Activated naive CD4-positive, alpha-beta T cell treated with Interleukin-2 at 50 U/mL for 16 hours (primary cell): ENCODE data around the gene LCN2.
"Not testable (repeated sequence)": the region's sequence is repeated elsewhere in the genome, so short reads cannot be mapped to it uniquely, and the experiment has no call there.

ENCODE experiments used
- DNase-seq: peaks from one replicate; pipeline ENCODE4 v3.0.0-alpha.2; 2020

Gene LCN2

DNA sequence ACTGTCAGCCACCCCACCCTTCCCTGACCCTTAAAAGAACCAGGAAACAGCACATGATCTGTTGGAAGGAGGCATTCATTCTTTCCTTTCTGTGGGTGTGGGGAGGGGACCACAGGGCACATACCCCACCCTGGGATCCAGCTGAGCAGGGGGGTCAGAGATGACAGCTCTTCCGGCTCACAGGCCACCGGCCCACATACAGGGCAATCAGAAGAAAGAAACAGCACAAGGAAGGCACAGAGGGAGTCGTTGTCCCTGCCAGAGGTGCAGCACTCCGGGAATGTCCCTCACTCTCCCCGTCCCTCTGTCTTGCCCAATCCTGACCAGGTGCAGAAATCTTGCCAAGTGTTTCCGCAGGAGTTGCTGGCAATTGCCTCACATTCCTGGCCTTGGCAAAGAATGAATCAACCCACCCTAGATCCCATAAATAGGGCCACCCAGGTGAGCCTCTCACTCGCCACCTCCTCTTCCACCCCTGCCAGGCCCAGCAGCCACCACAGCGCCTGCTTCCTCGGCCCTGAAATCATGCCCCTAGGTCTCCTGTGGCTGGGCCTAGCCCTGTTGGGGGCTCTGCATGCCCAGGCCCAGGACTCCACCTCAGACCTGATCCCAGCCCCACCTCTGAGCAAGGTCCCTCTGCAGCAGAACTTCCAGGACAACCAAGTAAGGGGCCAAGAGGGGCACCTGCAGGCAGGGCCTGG is at the start of gene LCN2:
Gene LCN2 (plus strand): TSS at position 453 of the 701 bp plus-strand sequence. CDS start 73 bp downstream, at position 526.
- no peak for DNase-seq

DNA sequence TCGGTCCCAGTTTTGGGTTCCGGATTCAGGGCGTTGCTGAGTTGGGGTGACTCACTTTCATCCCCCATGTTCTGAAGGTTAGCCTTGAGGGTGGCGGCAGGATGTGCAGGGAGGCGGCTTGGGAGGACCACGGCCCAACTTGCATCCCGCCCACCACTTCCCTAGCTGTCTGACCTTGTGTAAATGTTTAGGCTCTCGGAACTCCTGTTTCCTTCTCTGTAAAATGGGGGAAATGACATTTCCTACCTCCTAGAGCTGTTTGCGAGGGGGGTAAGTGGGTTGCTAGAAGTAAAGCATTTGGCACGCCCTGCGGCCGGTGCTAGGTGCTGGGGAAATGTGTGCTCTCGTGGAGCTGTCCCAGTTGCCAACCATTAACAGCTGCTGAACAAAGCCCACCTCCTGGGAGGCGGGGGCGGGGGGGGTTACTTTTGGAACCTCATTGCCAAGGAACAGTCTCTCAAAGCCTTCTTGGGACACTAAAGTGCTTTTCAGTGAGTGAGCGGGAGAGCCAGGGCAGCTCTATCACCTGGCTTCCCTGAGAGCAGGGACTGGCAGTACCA is 49.2 kb upstream of the LCN2 start:
- DNase-seq, result no peak

DNA sequence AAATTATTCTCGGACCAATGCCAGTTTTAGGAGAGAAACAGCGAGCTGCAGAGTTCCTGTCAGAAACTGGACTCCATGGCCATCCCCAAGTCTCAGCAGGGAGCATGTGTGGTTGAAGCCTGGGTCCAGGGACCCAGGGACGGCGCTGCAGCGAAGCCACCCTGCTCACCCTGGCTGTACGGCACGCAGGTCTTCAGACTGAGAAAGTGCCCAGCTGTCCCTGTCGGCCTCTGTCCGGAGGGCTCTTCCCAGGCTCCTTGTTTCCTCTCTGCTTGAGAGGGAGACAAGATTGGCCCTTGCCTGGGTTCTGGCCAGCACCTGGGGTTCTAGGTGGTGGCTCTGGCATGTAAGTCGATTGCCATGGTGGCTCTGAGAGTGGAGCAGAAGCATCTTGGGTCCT is 48.7 kb upstream of the LCN2 start:
- no peak for DNase-seq

DNA sequence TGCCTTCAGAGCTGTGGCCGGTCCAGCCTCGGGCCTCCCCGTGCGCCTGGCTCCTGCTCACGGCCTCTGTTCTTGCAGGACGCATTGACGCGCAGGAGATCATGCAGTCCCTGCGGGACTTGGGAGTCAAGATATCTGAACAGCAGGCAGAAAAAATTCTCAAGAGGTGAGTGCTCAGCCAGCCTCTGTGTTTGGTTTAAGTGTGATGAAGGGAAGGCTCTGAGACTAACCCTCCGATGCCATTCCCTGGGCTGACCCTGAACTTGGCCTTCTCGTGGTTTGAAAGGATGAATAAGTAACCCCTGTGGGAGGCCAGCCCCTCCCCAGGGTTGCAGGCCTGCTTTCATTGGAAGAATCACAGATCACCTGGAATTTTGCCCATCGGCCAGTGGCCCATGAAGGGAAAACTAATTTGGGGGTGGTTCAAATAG is 48.0 kb upstream of the LCN2 start:
- no peak for DNase-seq

- no peak for DNase-seq
Observed at GRCh38 chr9:128101690-128102089, 47.6 kb upstream of the LCN2 start.

- no peak for DNase-seq
Observed at GRCh38 chr9:128102196-128102595, 47.1 kb upstream of the LCN2 start.

DNA sequence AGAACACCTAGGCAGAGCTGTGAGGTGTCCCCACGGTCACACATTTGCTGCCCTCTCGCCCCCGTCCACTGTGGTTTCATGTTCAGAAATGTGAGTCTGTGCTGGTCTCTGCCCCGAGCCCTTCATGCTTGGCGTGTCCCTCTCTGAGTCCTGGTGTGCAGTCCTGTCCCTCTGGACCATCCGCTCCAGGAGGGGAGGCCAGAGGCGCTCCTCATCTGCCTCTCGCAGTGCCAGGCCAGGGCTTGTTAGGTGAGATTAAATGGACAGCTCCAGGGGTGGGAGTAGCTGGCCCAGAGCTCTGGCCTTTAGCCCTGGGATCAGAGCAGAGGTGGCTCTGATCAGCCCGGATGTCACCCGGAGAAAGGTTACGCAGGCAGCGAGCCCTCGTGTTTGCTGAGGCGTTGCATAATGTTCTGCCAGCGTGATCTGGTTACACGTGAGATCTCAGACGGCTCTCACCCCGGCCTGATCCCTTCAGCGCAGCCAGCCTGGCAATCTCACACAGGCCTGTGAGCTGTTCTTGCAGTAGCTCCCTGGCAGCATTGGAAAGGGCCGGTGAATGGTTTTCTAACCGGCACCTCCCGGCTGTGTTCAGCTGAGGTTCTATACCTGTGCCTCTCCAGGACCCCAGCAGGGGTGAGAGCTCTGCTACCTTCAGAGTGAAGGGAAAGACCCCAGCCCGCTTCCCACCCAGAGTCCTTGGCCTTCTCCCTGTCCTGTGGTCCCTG is 46.2 kb upstream of the LCN2 start:
- no peak for DNase-seq

GRCh38 chr9:128103589-128103962 is 45.7 kb upstream of the LCN2 start:
- DNase-seq, result peak; percentile 33

DNA sequence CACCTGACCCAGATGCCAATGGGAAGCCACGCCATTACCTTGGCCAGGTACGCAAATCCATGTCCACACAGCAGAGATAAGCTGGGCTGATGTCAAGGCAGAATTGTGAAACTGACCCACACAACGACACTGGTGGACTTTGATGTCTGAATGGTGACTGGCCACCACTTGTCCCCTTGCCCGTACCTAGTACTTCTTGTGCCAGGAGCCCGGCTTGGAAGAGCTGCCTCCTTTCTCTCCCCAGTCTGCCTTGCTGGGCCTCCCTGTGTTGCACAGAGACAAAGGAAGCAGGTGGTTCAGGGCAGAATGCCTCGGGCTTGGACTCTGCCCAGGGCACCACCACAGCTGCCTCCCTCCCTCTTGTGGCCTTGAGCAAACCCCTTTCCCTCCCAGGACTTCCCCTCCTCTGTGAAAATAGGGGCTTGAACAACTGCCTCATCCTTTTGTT is 45.1 kb upstream of the LCN2 start:
- no peak for DNase-seq

DNA sequence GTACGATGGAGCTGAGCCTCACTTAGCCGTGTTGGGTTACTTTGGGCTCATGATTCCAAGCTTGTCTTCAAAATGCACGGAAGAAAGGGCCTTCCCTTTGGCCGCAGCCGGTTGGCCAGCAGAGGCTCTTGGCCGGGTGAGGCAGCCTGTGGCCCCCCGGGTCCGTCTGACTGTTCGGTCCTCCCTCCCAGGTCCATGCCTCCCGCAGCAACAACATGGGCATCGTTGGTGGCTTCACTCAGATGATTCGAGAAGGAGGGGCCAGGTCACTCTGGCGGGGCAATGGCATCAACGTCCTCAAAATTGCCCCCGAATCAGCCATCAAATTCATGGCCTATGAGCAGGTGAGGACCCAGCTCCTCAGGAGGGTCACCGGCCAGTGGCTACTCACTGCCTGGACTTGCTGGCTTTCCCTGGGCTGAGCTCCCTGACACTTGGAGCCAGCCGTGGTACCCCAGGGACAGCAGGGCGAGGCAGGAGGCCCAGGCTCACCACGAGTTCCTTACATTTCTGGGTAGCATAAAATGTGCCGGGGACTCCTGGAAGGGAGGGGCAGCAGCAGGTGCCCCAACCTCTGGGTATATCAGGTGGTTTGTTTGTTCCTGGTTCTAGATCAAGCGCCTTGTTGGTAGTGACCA is 43.6 kb upstream of the LCN2 start:
- no peak for DNase-seq

- DNase-seq, result no peak
Observed at GRCh38 chr9:128106181-128106939, 42.9 kb upstream of the LCN2 start.

DNA sequence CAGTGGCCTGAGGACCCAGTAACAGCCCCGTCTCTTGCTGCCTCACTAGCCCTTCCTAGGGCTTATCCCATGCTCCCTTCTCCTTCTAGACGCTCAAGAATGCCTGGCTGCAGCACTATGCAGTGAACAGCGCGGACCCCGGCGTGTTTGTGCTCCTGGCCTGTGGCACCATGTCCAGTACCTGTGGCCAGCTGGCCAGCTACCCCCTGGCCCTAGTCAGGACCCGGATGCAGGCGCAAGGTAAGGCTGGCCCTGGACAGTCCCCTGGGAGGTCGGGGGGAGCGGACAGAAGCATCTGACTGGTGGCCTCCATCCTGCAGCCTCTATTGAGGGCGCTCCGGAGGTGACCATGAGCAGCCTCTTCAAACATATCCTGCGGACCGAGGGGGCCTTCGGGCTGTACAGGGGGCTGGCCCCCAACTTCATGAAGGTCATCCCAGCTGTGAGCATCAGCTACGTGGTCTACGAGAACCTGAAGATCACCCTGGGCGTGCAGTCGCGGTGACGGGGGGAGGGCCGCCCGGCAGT is 42.2 kb upstream of the LCN2 start:
- no peak for DNase-seq

DNA sequence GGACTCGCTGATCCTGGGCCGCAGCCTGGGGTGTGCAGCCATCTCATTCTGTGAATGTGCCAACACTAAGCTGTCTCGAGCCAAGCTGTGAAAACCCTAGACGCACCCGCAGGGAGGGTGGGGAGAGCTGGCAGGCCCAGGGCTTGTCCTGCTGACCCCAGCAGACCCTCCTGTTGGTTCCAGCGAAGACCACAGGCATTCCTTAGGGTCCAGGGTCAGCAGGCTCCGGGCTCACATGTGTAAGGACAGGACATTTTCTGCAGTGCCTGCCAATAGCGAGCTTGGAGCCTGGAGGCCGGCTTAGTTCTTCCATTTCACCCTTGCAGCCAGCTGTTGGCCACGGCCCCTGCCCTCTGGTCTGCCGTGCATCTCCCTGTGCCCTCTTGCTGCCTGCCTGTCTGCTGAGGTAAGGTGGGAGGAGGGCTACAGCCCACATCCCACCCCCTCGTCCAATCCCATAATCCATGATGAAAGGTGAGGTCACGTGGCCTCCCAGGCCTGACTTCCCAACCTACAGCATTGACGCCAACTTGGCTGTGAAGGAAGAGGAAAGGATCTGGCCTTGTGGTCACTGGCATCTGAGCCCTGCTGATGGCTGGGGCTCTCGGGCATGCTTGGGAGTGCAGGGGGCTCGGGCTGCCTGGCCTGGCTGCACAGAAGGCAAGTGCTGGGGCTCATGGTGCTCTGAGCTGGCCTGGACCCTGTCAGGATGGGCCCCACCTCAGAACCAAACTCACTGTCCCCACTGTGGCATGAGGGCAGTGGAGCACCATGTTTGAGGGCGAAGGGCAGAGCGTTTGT is 41.6 kb upstream of the LCN2 start:
- no peak for DNase-seq

DNA sequence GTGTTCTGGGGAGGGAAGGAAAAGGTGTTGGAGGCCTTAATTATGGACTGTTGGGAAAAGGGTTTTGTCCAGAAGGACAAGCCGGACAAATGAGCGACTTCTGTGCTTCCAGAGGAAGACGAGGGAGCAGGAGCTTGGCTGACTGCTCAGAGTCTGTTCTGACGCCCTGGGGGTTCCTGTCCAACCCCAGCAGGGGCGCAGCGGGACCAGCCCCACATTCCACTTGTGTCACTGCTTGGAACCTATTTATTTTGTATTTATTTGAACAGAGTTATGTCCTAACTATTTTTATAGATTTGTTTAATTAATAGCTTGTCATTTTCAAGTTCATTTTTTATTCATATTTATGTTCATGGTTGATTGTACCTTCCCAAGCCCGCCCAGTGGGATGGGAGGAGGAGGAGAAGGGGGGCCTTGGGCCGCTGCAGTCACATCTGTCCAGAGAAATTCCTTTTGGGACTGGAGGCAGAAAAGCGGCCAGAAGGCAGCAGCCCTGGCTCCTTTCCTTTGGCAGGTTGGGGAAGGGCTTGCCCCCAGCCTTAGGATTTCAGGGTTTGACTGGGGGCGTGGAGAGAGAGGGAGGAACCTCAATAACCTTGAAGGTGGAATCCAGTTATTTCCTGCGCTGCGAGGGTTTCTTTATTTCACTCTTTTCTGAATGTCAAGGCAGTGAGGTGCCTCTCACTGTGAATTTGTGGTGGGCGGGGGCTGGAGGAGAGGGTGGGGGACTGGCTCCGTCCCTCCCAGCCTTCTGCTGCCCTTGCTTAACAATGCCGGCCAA is 40.8 kb upstream of the LCN2 start:
- no peak for DNase-seq

DNA sequence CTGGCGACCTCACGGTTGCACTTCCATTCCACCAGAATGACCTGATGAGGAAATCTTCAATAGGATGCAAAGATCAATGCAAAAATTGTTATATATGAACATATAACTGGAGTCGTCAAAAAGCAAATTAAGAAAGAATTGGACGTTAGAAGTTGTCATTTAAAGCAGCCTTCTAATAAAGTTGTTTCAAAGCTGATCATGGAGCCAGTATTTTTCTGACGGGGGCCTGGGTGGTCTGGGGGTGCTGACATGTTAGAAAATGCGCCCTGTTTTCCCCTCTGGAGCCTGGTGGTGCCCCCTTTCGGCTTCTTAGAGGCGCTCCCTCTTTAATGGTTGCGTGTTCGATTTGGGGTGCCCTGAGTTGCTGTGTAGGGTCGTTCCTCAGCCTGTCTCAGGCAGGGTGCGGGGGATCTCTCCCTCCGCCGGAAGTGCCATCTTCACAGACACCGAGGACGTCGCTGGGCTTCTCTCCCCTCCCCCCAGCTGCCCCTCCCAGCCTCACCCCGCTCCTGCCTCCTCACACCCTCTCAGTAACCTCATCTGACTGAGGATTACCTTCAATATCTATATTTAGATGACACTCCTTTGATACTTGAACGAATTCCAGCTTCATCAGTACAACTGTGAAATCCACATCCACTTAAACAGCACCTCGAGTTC is 40.1 kb upstream of the LCN2 start:
- DNase-seq, result no peak

DNA sequence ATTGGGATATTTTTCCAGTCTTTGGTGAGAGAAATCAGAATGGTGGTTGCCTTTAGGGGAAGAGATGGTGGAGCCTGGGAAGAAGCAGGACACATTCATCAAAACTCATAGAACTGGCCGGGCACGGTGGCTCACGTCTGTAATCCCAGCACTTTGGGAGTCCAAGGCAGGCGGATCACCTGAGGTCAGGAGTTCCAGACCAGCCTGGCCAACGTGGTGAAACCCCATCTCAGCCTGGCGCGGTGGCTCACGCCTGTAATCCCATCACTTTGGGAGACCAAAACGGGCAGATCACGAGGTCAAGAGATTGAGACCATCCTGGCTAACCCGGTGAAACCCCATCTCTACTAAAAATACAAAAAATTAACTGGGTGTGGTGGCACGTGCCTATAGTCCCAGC is 37.5 kb upstream of the LCN2 start:
- DNase-seq, result not testable (repeated sequence)

DNA sequence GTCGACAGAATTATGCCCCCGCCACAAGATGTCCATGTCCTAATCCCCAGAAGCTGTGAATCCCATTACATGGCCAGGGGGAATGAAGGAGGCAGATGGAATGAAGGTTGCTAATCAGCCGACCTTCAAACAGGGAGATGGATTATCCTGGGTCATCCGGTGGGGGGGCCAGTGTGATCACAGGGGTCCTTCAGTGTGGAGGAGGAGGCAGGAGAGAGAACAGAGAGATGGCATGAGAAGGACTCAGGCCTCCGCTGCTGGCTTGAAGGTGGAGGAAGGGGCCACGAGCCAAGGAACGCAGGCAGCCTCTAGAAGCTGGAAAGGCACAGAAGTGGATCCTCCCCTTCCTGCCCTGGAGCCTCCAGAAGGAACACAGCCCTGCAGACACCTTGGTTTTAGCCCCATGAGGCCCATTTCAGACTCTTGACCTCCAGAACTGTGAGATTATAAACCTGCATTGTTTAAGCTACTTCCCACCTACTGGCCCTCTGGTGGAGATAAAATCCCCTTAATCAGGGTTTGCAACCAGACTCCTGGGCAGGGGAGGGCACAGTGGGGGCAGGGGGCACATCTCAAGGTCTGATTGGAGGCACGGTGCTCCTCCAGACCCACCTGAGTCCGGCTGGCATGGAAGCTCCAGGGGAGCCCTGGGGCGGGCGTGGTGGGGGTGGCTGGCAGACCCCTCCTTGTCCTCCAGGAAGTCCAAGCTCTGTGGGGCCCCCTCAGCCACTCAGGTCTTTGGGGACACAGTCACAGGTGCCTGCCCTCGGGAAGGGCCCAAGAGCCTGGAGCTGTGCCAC is 35.5 kb upstream of the LCN2 start:
- no peak for DNase-seq

- no peak for DNase-seq
Observed at GRCh38 chr9:128114326-128115186, 34.7 kb upstream of the LCN2 start.
